Spleen (tissue), 7 donors: ENCODE results near the gene ABCB8.

Experiments
- POLR2A ChIP-seq, 3 donors: fragments of 450-650 bp; IDR thresholded peaks; one replicate each; pipeline ENCODE4 v1.5.1; 2017; ENCODE audit warnings: antibody characterized with exemption in 3 of 3, mild to moderate bottlenecking in 1 of 3
- TF ChIP-seq, protein P1 (sequence below), 11 experiments: fragments of 200-600 bp in 7 of 11; fragments of 450-650 bp in 4 of 11; sonication (generic) in 4 of 11; IDR thresholded peaks in 8 of 11; conservative IDR thresholded peaks in 3 of 11; 1 replicate in 7 of 11; 2 replicates in 4 of 11; pipeline versions ENCODE4 v1.4.0 to v1.8.0; 2016 to 2021; ENCODE audit warnings: antibody characterized with exemption in 11 of 11, inconsistent platforms in 4 of 11, mild to moderate bottlenecking in 1 of 11
- donor health status: DM: no; HTN: no; CAD: no; lungs with moderate emphysema.
- donor health status: DM: no; HTN: no; CAD: no.
- donor health status: DM: no; HTN: no; CAD: no.

DNA sequence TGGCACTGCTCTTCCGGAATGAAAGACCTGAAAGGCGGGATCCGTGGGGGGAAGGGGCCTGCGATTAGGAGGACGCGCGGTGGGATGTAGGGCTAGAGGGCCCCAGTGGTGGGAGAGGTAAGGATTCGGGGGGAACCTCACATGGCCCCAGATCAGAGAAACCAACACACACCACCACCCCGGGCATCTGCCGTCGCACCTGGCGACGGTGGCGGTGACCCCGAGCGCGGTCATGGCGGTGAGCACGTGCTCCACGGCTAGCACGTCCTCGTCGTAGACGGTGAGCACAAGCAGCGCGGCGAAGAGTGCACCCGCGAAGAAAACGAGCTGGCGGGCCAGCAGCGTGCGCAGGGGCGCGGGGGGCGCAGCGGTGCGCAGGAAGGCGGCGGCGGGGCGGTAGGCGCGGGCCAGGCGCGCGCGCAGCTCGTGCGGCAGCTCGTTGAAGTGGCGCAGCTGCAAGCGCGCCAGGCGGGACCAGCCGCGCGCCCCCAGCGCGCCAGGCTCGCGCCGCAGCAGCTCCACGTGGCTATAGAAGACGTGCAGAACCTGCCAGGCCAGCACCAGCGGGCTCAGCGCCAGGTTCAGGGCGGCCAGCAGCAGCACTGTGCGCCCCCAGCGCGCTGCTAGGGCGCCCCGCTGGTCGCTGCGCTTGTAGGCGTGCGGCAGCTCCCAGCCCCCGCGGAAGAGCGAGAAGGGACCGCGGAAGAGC is 9.7 kb upstream of the ABCB8 start:
- no peak for TF ChIP-seq POLR2A (IDR thresholded peaks at IDR 0.05)
- TF ChIP-seq, protein P1, sequence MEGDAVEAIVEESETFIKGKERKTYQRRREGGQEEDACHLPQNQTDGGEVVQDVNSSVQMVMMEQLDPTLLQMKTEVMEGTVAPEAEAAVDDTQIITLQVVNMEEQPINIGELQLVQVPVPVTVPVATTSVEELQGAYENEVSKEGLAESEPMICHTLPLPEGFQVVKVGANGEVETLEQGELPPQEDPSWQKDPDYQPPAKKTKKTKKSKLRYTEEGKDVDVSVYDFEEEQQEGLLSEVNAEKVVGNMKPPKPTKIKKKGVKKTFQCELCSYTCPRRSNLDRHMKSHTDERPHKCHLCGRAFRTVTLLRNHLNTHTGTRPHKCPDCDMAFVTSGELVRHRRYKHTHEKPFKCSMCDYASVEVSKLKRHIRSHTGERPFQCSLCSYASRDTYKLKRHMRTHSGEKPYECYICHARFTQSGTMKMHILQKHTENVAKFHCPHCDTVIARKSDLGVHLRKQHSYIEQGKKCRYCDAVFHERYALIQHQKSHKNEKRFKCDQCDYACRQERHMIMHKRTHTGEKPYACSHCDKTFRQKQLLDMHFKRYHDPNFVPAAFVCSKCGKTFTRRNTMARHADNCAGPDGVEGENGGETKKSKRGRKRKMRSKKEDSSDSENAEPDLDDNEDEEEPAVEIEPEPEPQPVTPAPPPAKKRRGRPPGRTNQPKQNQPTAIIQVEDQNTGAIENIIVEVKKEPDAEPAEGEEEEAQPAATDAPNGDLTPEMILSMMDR (IDR thresholded peaks at IDR 0.05 in 8 of 11, conservative IDR thresholded peaks at IDR 0.05 in 3 of 11) = peak in 4 of 11 experiments; percentile 12 to 53 (median 24)
